ENCODE measurements around the gene CEP83. TPM values are rescaled to one million over a fixed set of nuclear protein-coding genes. Genes with fewer than 3 reads are reported as not detected.

The CEP83 gene
- total RNA-seq, 4 donors from 2014 or later, result 19.0 to 34.5 (median 24.4) TPM

DNA sequence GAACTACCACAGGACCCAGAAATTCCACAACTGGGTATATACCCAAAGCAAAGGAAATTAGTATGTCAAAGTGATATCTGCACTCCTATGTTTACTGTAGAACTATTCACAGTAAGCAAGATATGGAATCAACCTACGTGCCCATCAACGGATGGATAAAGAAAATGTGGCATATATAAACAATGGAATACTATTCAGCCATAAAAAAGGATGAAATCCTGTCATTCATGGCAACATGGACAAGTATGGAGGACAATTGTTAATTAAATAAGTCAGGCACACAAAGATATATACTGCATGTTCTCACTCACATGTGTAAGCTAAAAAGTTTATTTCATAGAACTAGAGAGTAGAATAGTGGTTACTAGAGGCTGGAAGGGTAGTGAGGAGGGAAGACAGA lies 97.0 kb downstream of the CEP83 start:
- H3K9me3 ChIP-seq, result peaks cover 0 to 27% (median 6%) of the 10 kb centered on the region in 4 donors
- no peak overlapping the region for H3K27ac ChIP-seq
- H3K4me3 ChIP-seq, result no peak overlapping the region
- no peak for DNase-seq (ENCODE audit: low spot score in 2 of 2)
- TF ChIP-seq POLR2A (IDR thresholded peaks at IDR 0.05) (no peak), EP300 (IDR thresholded peaks at IDR 0.05) (no peak), CTCF (IDR thresholded peaks at IDR 0.05) (no peak)
- 96 to 100% methylated on average over 2 of the region's 2 CpGs for WGBS, 2 donors
- no peaks in the 10 kb centered on the region for H3K4me1 ChIP-seq
- H3K36me3 ChIP-seq, result peaks cover 0 to 69% (median 0%) of the 10 kb centered on the region in 3 donors
- no peaks in the 10 kb centered on the region for H3K27me3 ChIP-seq

- TF ChIP-seq CTCF (IDR thresholded peaks at IDR 0.05), result no peak
- no peak for TF ChIP-seq POLR2A (IDR thresholded peaks at IDR 0.05)
- TF ChIP-seq EP300 (IDR thresholded peaks at IDR 0.05), result no peak
- Histone ChIP-seq H3K27ac (no peak overlapping the region), H3K36me3 (peaks cover 0 to 76% (median 0%) of the 10 kb centered on the region in 3 donors), H3K9me3 (peaks cover 0 to 36% (median 6%) of the 10 kb centered on the region in 4 donors), H3K27me3 (no peaks in the 10 kb centered on the region), H3K4me1 (no peaks in the 10 kb centered on the region), H3K4me3 (no peak overlapping the region)
- 96 to 98% methylated on average over 5 of the region's 5 CpGs for WGBS, 2 donors
- DNase-seq (ENCODE audit: low spot score in 2 of 2), result no peak
Observed at GRCh38 chr12:94359761-94360160, 99.9 kb downstream of the CEP83 start.

- Histone ChIP-seq H3K27ac (no peak overlapping the region), H3K4me3 (no peak overlapping the region), H3K9me3 (peaks cover 0 to 73% (median 22%) of the 10 kb centered on the region in 4 donors), H3K27me3 (no peaks in the 10 kb centered on the region), H3K36me3 (peaks cover 0 to 99% (median 0%) of the 10 kb centered on the region in 3 donors), H3K4me1 (no peaks in the 10 kb centered on the region)
- no peak for DNase-seq (ENCODE audit: low spot score in 2 of 2)
- TF ChIP-seq CTCF (IDR thresholded peaks at IDR 0.05), result no peak
- TF ChIP-seq POLR2A (IDR thresholded peaks at IDR 0.05), result no peak
- no peak for TF ChIP-seq EP300 (IDR thresholded peaks at IDR 0.05)
- 93 to 95% methylated on average over 1 of the region's 1 CpG for WGBS, 2 donors
Observed at GRCh38 chr12:94353130-94353529, 106.5 kb downstream of the CEP83 start.

DNA sequence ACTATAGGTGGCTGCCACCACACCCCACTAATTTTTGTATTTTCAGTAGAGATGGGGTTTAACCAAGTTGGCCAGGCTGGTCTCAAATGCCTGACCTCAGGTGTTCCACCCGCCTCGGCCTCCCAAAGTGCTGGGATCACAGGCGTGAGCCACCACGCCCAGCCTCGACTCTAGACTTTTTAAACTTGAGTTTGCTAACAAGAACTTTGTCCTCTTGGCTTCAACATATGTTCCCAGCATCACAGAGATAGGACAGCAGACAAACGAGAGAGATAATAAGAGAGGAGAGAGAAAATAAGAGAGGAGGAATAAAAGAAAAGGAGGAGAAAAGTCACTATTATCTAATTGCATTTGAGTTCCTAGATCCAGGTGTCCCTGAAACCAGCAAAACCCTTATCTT lies 119.1 kb downstream of the CEP83 start:
- no peak for DNase-seq (ENCODE audit: low spot score in 2 of 2)
- H3K36me3 ChIP-seq, result peaks cover 0 to 16% (median 0%) of the 10 kb centered on the region in 3 donors
- no peaks in the 10 kb centered on the region for H3K4me1 ChIP-seq
- no peaks in the 10 kb centered on the region for H3K27me3 ChIP-seq
- no peak overlapping the region for H3K4me3 ChIP-seq
- peaks cover 0 to 4% (median 0%) of the 10 kb centered on the region in 4 donors for H3K9me3 ChIP-seq
- TF ChIP-seq EP300 (IDR thresholded peaks at IDR 0.05) (no peak), CTCF (IDR thresholded peaks at IDR 0.05) (no peak)
- 95 to 98% methylated on average over 6 of the region's 6 CpGs for WGBS, 2 donors
- H3K27ac ChIP-seq, result no peak overlapping the region

GRCh38 chr12:94338006-94338794 lies 121.5 kb downstream of the CEP83 start:
- H3K27ac ChIP-seq, result no peak overlapping the region
- no peaks in the 10 kb centered on the region for H3K27me3 ChIP-seq
- no peak overlapping the region for H3K4me3 ChIP-seq
- H3K4me1 ChIP-seq, result no peaks in the 10 kb centered on the region
- DNase-seq (ENCODE audit: low spot score in 2 of 2), result no peak
- H3K36me3 ChIP-seq, result no peaks in the 10 kb centered on the region
- no peaks in the 10 kb centered on the region for H3K9me3 ChIP-seq
- 94% methylated on average over 4 of the region's 4 CpGs for WGBS, 2 donors
- no peak for TF ChIP-seq EP300 (IDR thresholded peaks at IDR 0.05)
- no peak for TF ChIP-seq CTCF (IDR thresholded peaks at IDR 0.05)
- TF ChIP-seq POLR2A (IDR thresholded peaks at IDR 0.05), result no peak
